Peyer's patch (tissue), 4 donors: Measurements from ENCODE around the gene MAZ.

Experiments
- POLR2A ChIP-seq, 2 donors: fragments of 450-650 bp; IDR thresholded peaks; one replicate each; pipeline ENCODE4 v1.5.1; 2017; ENCODE audit warnings: antibody characterized with exemption in 2 of 2, mild to moderate bottlenecking in 2 of 2, moderate library complexity in 2 of 2
- TF ChIP-seq, protein P1 (sequence below), 6 experiments: fragments of 450-650 bp in 4 of 6; fragments of 200-600 bp in 2 of 6; sonication (generic) in 1 of 6; IDR thresholded peaks; one replicate each; pipeline ENCODE4 v1.5.1; 2017 to 2019; ENCODE audit warnings: antibody characterized with exemption in 6 of 6, mild to moderate bottlenecking in 3 of 6, moderate library complexity in 1 of 6

DNA sequence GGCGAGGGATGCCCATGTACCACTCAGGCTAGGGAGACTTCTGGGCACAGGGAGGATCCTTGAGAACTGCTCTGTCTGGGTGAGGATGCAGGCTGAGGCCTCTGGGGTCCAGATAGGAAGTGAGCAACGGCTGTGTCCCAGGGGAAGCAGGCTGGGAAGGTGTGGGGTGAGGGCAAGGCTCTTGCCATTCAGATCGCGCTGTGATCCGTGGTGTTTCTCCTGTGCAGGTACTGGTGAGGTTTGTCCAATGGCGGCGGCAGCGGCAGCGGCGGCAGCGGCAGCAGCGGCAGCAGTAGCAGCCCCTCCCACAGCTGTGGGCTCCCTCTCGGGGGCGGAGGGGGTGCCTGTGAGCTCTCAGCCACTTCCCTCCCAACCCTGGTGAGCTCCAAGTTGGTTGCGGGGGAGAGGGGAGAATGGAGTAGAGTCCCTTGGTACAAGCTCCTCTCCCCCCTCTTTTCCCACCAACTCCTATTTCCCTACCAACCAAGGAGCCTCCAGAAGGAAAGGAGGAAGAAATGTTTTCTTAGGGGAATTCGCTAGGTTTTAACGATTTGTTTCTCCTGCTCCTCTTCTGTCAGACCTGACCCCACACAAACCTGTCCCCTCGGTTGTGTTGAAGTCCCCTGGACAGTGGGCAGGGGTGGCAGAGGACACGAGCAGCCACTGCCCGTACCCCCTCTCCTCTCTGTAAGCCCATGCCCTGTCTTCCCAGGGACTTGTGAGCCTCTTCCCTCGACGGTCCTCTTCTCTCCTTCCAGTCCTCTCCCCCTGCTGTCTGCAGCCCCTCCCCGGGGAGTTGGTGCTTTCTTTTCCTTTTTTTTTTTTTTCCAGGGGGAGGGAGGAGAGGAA, 3.7 kb downstream of the MAZ start:
- TF ChIP-seq, protein P1, sequence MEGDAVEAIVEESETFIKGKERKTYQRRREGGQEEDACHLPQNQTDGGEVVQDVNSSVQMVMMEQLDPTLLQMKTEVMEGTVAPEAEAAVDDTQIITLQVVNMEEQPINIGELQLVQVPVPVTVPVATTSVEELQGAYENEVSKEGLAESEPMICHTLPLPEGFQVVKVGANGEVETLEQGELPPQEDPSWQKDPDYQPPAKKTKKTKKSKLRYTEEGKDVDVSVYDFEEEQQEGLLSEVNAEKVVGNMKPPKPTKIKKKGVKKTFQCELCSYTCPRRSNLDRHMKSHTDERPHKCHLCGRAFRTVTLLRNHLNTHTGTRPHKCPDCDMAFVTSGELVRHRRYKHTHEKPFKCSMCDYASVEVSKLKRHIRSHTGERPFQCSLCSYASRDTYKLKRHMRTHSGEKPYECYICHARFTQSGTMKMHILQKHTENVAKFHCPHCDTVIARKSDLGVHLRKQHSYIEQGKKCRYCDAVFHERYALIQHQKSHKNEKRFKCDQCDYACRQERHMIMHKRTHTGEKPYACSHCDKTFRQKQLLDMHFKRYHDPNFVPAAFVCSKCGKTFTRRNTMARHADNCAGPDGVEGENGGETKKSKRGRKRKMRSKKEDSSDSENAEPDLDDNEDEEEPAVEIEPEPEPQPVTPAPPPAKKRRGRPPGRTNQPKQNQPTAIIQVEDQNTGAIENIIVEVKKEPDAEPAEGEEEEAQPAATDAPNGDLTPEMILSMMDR (IDR thresholded peaks at IDR 0.05): no peak
- no peak for TF ChIP-seq POLR2A (IDR thresholded peaks at IDR 0.05)
